Germinal center (tissue), 1 donor: ENCODE measurements around the gene IRX6.

Source experiments
- DNase-seq: peaks from one replicate; pipeline ENCODE4 v3.0.0; 2012; ENCODE audit warnings: mixed read lengths, low spot score

The IRX6 gene

GRCh38 chr16:55323637-55324271 is at the start of gene IRX6:
TSS of gene IRX6 (plus strand) at chr16:55324203. CDS start at chr16:55325092, 889 bp downstream.
- no peak for DNase-seq

DNA sequence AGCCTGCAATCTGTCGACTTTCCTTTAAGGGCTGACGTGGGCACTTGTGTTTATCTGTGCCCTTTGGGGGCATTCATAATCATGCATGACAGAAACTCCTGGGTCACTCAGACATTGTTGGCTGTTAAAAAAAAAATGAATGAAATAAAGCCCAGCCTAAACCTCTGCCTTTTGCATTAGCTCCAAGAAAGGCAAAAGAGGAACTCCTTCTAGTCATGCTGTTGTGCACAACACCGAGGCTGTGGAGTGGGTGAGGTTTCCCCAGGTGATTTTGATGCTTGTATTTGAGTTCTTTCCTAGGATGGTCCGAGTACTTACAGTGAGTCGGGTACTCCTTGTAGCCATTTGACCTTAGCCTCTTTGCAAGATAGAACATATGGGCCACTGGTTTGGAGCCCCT is 49.6 kb upstream of the IRX6 start:
- DNase-seq = no peak

DNA sequence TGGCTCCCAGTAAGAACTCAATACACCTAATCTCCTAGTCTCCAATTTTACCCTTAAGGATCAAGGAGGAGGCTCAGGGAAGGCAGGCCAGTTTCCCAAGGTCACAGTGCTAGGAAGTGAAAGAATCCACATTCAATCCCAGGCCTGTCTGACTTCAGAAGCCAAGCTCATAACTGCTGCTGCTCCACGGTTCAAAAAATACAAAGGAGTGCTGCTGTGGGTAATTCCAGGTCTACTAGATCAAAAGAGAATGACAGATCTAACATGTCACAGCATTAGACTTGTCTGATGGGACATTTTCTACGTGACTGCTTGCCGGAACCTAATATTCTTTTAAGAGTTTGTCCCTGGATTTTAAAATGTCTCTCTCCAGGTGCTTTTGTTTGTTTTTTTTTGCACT is 48.8 kb upstream of the IRX6 start:
- no peak for DNase-seq

DNA sequence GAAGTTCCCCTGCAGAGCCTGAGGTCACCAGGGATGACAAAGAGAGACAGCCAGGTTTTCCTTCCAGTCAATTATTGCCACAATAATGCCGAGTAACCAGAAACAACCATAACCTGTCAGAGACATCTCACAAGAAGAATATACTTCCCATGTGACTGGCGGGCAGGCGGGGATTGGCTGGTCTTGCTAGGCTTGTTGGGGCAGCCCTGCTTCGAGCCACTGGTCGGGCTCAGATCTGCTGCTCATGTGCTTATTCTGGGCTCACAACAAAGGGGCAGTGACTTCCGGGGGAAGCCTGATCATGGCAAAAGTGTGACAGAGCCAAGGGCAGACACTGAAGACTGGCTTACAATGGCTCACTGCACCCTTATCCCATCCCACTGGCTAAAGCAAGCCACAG is 48.1 kb upstream of the IRX6 start:
- DNase-seq = no peak

GRCh38 chr16:55277536-55277935 is 46.5 kb upstream of the IRX6 start:
- DNase-seq = no peak

DNA sequence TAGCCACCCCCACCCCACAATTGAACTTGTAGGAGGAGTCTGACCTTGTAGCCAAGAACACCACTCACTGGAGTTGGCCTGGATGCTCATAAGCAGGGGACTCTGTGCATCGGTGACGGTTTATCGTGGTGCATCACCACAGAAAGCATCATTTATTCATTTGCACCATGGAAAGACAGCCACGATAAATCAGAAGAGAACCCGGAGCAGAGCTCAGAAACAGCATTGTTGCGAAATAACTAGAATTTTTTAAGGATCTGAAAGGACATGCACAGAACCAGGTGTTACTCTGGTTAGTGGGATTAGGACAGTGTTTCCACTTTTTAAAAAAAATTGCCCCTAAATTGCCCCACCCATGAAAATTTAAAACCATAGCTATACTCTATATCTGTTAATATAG is 44.4 kb upstream of the IRX6 start:
- no peak for DNase-seq

- no peak for DNase-seq
These were observed 43.4 kb upstream of the IRX6 start for GRCh38 chr16:55280587-55280986.

DNA sequence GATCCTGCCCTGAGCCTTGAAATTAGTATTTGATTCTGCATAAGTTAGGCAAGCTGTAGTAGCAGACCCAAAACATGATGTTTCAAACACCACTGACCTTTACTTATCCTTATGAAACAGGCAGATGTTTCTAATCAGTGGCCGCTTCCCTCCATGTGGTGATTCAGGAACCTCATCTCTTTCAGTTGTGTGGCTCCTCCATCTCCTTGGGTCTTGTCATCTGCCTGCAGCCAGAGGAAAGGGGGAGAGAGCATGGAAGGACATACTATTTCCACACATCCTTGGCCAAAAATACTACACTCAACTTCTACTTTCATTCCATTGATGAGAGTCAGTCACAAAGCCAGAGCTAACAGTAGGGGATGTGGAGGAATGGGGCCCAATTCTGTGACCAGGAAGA is 41.6 kb upstream of the IRX6 start:
- DNase-seq = no peak

DNA sequence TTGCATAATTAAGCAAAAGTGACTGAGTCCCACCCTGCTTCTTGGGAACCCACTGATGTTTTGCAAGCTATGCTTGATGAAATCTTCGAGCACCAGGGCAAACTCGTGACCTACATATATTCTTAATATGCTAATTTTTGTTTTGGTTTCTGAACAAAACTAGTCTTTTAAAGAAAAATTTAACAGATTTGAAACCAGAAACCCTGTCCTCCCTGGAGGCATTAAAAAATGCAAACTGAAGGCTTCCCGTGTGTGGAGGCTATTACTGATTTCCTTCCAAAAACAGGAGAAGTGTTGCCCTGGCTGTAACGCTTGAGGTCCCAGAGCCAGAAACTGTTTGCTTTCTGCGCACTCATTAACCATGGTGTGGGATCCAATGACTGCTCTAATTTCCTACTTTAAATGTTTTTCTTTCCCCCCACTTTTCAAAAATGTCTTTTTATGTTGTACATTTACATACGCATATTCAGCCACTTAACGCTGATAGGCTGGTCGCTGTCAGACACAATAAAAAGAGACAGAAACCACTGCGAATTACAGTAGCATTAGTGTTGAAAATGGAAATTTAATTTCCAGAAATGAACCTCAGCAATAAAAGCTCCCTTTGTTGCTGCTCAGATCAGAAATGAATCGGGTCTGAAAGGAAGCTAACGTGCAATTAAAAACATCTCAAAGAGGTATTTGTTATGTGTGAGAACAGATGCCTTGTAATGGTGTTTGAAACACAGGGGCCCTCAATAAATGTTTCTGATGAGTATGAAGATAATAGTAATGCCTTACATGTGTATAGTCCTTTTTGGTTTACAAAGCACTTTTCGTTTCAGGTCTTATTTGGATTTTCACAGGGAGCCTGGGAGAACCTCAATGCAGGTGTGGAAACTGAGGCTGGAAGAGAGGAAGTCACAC is 39.9 kb upstream of the IRX6 start:
- no peak for DNase-seq

GRCh38 chr16:55284718-55285099 is 39.3 kb upstream of the IRX6 start:
- DNase-seq = no peak

DNA sequence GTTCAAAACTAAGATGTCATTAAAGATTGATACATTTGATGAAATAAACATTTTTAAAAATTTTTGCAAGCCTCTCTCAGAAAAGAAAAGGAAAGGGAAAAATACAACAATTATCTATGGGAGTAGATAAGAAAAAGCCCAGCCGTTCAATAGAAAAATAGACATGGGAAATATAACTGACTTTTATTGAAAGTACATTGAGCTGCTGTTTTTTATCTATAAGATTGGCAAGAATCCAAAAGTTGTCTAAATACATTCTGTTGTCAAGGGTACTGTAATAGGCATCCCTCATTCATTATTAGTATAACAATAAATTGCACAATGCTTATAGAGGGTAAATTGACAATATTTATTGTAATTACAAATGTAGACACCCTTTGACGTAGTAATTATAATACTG is 38.4 kb upstream of the IRX6 start:
- DNase-seq = no peak

- DNase-seq = no peak
These were observed 34.6 kb upstream of the IRX6 start for GRCh38 chr16:55289353-55289752.

DNA sequence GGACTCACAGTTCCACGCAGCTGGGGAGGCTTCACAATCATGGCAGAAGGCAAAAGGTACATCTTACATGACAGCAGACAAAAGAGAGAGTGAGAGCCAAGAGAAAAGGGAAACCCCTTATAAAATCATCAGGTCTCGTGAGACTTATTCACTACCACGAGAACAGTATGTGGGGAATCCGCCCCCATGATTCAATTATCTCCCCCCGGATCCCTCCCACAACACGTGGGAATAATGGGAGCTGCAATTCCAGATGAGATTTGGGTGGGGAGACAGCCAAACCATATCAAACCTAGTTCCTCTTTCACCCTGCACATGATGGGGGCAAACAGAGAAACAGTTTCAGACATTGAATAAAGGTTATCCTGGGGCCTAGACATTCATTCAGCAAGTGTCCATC is 32.2 kb upstream of the IRX6 start:
- no peak for DNase-seq

DNA sequence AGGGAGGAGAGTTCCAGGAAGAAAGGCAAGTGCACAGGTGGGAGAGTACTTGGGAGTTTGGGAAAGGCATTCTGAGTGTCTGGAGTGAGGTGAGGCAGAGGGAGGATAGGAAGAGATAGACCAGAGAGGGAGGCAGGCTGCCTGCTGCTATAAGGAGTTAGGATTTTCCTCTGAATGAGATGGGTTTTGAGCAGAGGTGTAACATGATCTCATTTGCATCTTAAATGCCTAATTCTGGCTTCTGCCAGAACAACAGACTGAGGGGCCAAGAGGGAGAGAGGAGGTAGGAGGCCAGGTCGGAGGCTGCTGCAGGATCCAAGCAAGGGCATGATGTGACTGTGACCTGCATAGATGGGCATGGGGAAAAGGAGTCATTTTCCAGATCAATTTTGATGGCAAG is 31.5 kb upstream of the IRX6 start:
- no peak for DNase-seq

GRCh38 chr16:55294129-55294528 is 29.9 kb upstream of the IRX6 start:
- no peak for DNase-seq

DNA sequence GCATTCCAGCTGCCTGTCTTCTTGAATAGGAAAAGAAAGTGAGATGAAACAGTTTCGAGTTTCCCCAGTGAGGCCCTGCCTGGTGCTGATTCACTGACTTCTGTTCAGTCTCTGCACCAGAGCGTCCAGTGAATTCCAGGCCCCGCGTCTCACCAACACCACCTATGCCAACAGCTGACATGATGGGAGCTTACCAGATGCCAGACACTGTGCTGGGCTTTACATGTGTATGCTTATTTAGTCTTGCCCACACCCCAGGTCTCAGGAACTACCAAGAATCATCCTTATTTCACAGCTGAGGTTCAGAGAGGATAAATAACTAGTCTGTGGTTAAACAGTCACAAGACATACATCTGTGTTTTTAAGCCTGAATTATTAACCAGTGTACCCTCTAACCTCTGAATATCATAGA is 29.1 kb upstream of the IRX6 start:
- no peak for DNase-seq

- DNase-seq = no peak
These were observed 26.7 kb upstream of the IRX6 start for GRCh38 chr16:55297062-55297909.

DNA sequence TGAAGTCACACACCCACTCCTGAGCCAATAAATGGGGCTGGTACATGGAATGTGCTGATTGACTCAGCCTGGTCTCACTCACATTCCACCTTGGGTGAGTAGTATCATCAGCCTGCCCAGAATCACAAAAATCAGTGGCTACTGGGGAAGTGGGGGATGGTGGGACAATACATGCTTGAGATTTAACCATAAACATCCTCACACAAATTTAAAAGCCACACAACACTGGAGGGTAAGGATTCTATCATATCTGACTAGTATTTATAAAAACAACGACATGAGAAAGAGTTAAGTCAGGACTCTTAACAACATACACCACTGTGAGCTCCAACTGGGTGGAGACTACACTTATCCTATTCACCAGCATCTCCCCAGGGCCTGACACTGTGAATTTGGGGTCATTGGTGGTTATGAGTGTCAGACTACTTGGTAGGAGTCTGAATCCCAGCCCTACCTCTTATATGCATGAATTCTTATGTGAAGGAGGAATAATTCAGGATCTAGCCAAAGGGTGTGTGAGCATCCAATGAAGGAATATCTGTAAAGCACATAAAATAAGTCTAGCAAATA is 26.0 kb upstream of the IRX6 start:
- no peak for DNase-seq

DNA sequence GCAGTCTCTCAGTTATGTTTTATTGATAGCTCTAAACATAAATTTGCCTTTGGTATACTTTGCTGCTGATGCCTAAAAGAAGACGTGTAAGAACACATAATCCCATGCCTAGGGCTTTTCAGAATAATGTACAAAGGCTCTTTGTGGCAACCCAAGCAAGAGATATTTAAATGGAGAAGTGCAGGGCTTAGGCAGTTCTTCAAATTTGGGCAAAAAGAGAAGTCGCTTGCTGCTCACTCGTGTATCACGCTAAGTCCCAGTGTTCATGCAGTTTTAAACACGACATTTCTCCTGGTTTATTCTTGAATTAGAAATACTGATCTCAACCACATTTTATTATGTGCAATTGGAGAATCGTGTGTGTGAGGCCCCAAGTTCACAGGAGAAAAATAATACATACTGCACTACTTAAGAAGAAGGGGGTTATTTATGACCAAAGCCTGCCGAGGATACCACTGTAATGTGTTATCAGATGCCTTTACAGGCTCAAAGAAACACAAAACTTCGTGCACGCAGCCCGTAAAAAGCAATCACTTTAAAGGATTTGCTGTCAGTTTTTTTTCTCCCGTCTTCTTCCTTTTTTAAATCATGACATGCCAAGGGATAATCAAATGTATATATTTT is 22.5 kb upstream of the IRX6 start:
- no peak for DNase-seq

GRCh38 chr16:55302635-55303034 is 21.4 kb upstream of the IRX6 start:
- DNase-seq = no peak

GRCh38 chr16:55308973-55309372 is 15.0 kb upstream of the IRX6 start:
- DNase-seq = no peak

DNA sequence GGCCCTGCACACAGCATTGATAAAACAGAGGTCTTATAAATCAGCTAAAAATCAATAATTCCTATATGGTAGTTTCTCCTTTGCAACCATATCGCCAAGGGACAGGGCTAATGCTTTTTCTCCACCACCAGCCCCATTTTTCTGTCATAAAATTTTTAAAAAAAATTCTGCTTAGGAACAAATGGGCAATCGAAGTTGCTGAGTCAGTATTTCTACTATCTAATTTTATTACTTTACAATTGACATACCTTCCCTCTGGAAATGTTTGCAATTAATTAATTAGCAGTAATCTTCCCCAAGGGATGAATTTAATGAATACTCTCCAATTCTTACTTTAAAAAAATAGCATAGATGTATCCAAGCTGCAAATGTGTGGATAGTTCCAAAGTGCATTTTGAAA is 1.7 kb upstream of the IRX6 start:
- DNase-seq = no peak
